Measurements from ENCODE around the gene GXYLT2. TPM values are rescaled to one million over a fixed set of nuclear protein-coding genes. Genes with fewer than 3 reads are reported as not detected.
A peak's percentile ranks its signal among the peaks of the same experiment; 100 is the strongest.

The GXYLT2 gene
- total RNA-seq, 4 donors from 2014 or later: 0.31 to 0.94 (median 0.38) TPM; not detected in 1

GRCh38 chr3:72847282-72847681 is 40.6 kb upstream of the GXYLT2 start:
- H3K4me1 ChIP-seq: peaks cover 23 to 35% of the 10 kb centered on the region in 2 donors
- intact Hi-C loops (cut with DNase I; ENCODE audit: low total_unique reads) (loop anchor here (5.0 kb wide), 1 partner anchor 210 kb away; no protein-coding TSS in a partner anchor), in situ Hi-C loops (cut with MboI; ENCODE audit: low sequenced_read_pairs in 4 of 4) (loop anchor here in 2 of 4 donors (25.0 kb wide), 1 partner anchor 215 kb away; the partner anchor contains the start of gene EBLN2 (in 2 of the 2))
- no peak for TF ChIP-seq CTCF (IDR thresholded peaks at IDR 0.05 in 4 of 5, conservative IDR thresholded peaks at IDR 0.05 in 1 of 5)
- no peak for TF ChIP-seq POLR2A (IDR thresholded peaks at IDR 0.05)
- no peak for ATAC-seq
- peak overlapping the region; percentile 81 to 100 (median 91) for H3K4me3 ChIP-seq
- H3K9me3 ChIP-seq: no peaks in the 10 kb centered on the region
- no peaks in the 10 kb centered on the region for H3K27me3 ChIP-seq
- peaks cover 0 to 2% of the 10 kb centered on the region in 2 donors for H3K36me3 ChIP-seq
- peak overlapping the region; percentile 79 to 91 (median 82) for H3K27ac ChIP-seq
- no peak for DNase-seq

- peak; percentile 99 for ATAC-seq
- in situ Hi-C loops (cut with MboI; ENCODE audit: low sequenced_read_pairs in 4 of 4): loop anchor here in 2 of 4 donors (25.0 kb wide), 1 partner anchor 214 kb away; the partner anchor contains the start of gene EBLN2 (in 2 of the 2)
- no peak for TF ChIP-seq CTCF (IDR thresholded peaks at IDR 0.05 in 4 of 5, conservative IDR thresholded peaks at IDR 0.05 in 1 of 5)
- peak; percentile 55 to 61 for TF ChIP-seq POLR2A (IDR thresholded peaks at IDR 0.05)
These were observed 39.8 kb upstream of the GXYLT2 start, which contains the start of gene SHQ1 for GRCh38 chr3:72847751-72848702. TSS of gene SHQ1 (minus strand) at chr3:72848445. CDS start at chr3:72848340, 105 bp downstream.

GRCh38 chr3:72848703-72849081 is 39.2 kb upstream of the GXYLT2 start:
- H3K27me3 ChIP-seq: no peaks in the 10 kb centered on the region
- no peak for DNase-seq
- intact Hi-C loops (cut with DNase I; ENCODE audit: low total_unique reads): loop anchor here (1.0 to 5.0 kb wide), 2 partner anchors 148 to 209 kb away; partner anchors contain the start of gene PPP4R2
- no peak overlapping the region for H3K27ac ChIP-seq
- H3K4me1 ChIP-seq: peaks cover 23 to 35% of the 10 kb centered on the region in 2 donors
- no peaks in the 10 kb centered on the region for H3K9me3 ChIP-seq
- H3K4me3 ChIP-seq: peak overlapping the region; percentile 81 to 100 (median 91)
- in situ Hi-C loops (cut with MboI; ENCODE audit: low sequenced_read_pairs in 4 of 4): loop anchor here in 2 of 4 donors (25.0 kb wide), 1 partner anchor 214 kb away; the partner anchor contains the start of gene EBLN2 (in 2 of the 2)
- no peaks in the 10 kb centered on the region for H3K36me3 ChIP-seq
- TF ChIP-seq POLR2A (IDR thresholded peaks at IDR 0.05) (no peak), CTCF (IDR thresholded peaks at IDR 0.05 in 4 of 5, conservative IDR thresholded peaks at IDR 0.05 in 1 of 5) (no peak)
- no peak for ATAC-seq

More at GRCh38 chr3:72847751-72848702, 39.8 kb upstream of the GXYLT2 start, which contains the start of gene SHQ1:
- Histone ChIP-seq H3K27ac (peak within 1 kb of the TSS; percentile 79 to 91 (median 82)), H3K36me3 (no peaks in the 10 kb centered on the region), H3K4me3 (peak within 1 kb of the TSS; percentile 81 to 100 (median 91)), H3K4me1 (peaks cover 23 to 35% of the 10 kb centered on the region in 2 donors), H3K9me3 (no peaks in the 10 kb centered on the region), H3K27me3 (no peaks in the 10 kb centered on the region)
- intact Hi-C loops (cut with DNase I; ENCODE audit: low total_unique reads): loop anchor here (1.0 to 5.0 kb wide), 2 partner anchors 148 to 209 kb away; partner anchors contain the start of gene PPP4R2
- DNase-seq: peak; percentile 92 to 93

GRCh38 chr3:72855001-72855400 is 32.8 kb upstream of the GXYLT2 start:
- Histone ChIP-seq H3K27ac (no peak overlapping the region), H3K4me3 (no peak overlapping the region), H3K36me3 (no peaks in the 10 kb centered on the region), H3K4me1 (no peaks in the 10 kb centered on the region), H3K27me3 (no peaks in the 10 kb centered on the region), H3K9me3 (no peaks in the 10 kb centered on the region)
- DNase-seq: no peak
- no peak for ATAC-seq
- TF ChIP-seq POLR2A (IDR thresholded peaks at IDR 0.05) (no peak), CTCF (IDR thresholded peaks at IDR 0.05 in 4 of 5, conservative IDR thresholded peaks at IDR 0.05 in 1 of 5) (no peak)
- intact Hi-C loops (cut with DNase I; ENCODE audit: low total_unique reads) (no loop called here), in situ Hi-C loops (cut with MboI; ENCODE audit: low sequenced_read_pairs in 4 of 4) (loop anchor here in 1 of 4 donors (25.0 kb wide), 1 partner anchor 207 kb away; the partner anchor contains the start of gene EBLN2)
